NCI-H146 treated with DMSO at 0.1 percent for 48 hours (cell line): ENCODE results near the gene PACSIN3.
A peak's percentile ranks its signal among the peaks of the same experiment; 100 is the strongest.

Experiments used
- DNase-seq: peaks from one replicate; lab custom pipeline; 2025; ENCODE audit not compliant: unreplicated experiment; lab: John Stamatoyannopoulos, UW

PACSIN3 gene

GRCh38 chr11:47154616-47155570, 31.3 kb downstream of the PACSIN3 start:
- no peak for DNase-seq

DNA sequence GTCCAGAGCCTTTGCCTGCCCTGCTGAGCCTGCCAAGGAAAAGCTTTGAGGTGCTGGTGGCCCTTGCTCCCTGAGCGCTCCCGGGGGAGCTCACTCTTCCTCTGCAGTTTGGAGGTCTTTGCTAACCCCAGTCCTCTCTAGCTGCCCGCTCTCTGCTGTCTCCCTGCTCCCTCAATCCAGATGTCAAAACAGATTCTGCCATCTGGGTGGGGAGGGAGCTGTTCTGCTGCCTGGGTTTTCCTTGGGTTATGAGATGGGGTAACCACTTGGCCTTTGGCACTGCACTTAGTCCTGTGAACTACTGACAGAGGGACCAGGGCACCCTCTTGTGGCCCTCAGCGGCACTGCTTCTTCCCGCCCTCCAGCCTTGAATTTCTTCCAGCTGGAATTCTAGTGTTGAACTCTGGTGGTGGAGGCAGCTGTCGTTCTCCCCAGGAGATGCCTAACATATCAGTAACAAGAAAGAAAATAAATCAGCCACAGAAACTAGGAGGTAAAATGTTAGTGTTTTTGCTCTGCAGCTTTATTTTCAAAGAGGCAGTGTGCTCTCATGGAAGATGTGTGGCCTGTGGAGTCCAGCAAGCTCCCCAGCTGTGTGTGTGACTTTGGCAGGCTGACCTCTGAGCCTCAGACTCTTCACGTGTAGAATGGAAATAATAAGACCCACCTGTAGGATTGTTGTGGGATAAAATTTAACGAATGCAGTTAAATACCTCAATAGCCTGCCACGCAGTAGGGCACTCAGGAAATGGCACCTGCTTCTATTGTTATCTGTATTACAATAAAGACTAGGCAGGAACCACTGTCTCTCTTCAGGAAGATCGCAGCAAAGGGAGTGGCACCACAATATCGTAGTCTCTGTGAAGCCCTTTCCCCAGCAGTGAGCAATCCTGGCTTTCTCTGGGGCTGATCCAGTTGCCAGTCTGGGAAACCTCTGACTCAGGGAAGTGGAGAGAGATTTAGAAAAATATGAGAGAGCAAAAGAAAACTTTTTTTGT, 33.0 kb downstream of the PACSIN3 start:
- DNase-seq: peak; percentile 88

GRCh38 chr11:47152126-47152952, 33.9 kb downstream of the PACSIN3 start:
- DNase-seq: no peak

DNA sequence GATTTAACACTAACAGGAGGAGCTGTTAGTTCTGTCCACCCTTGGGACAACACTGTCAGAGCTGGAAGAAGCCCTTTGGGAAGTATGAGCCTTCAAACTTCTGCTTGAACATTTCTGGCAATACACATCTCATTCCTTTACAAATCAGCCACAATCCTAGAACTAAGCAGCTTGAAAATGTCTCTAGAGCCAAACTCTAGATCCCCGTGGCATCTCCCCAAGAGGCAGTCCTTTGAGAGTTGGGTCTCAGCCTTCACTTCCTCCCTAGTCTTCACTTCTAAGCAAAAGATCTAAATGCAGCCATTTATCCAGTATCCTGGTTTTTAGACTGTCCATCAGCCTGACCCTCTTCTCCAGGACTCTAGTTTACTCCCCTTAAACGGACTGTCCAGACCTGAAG, 36.5 kb downstream of the PACSIN3 start:
- no peak for DNase-seq

DNA sequence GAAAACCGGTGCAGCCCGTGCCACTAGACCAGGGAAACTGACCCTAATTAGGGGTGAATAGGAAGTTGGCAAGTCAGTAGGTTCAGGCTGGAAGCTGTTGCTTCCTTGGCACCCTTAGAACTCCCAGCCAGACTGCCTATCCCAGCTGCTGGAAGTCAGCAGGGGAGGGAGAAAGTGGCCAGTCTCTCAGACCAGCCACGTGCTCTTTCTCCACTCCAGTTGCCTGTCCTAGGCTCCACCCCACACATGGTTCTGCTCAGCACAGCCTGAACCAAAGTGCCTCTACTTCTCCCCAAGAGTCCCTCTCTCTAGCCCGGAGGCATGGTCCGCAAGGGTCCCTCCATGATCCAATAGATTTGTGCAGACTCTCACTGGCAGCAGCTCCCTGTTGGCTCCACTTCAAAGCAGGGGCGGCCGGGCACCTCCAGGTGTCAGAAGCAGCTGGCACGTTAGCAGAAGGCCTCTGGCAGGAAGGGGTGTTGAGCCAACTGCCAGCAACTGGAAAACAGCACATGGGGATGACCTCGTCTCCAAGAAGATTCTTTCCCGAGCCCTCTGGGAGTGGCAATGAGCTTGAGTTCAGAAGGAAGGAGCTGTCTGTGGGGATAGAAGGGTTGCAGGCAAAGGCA, 37.2 kb downstream of the PACSIN3 start:
- no peak for DNase-seq

DNA sequence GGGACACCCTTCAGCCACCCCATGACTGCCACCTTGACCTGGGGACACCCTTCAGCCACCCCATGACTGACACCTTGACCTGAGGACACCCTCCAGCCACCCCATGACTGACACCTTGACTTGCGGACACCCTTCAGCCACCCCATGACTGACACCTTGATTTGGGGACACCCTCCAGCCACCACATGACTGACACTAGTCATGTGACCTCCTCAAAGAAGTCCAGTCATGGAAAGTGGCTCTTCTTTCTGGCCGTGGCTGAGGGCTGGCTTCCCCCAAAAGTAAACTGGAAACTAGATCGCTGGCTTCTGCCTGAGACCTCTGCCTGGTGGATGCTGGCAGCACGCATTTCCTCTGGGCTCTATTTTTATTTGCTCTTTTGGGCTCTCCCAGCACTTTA, 38.0 kb downstream of the PACSIN3 start:
- DNase-seq: no peak

- no peak for DNase-seq
These were observed 38.6 kb downstream of the PACSIN3 start for GRCh38 chr11:47147681-47148080.

DNA sequence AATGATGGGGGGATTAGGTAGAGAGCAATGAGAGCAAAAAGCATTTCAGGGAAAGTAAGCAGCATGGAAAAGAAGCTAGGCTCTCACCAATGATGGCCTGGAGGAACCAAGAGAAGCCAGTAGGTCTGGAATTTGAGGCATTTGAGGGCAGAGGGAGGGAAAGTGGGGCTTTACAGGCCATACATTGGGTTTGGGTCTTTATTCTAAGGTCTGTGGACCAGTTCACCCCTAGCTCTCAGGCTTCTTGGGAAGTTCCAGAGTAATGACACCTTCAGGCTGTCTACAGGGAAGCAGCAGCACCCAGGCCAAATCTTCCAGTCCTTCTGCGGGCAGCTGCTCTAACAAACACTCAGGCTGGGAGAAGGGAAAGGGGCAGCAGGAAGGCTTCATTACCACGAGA, 39.0 kb downstream of the PACSIN3 start:
- no peak for DNase-seq

DNA sequence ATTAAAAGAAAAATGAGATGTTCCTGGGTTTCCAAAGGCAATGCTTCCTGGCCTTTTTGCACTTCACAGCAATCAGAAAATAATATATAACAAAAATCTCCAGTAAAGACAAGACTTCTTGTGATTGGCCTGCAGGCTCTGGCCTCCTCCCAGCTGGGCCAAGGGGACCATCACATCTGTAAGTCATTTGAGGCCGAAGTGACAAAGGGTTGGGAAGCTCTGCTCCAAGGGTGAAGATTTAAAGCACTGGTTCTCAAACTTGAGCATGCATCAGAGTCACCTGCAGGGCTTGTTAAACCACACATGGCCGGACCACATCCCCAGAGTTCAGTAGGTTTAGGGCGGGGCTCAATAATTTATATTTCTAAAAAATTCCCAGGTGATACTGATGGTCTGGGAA, 41.7 kb downstream of the PACSIN3 start:
- DNase-seq: no peak

DNA sequence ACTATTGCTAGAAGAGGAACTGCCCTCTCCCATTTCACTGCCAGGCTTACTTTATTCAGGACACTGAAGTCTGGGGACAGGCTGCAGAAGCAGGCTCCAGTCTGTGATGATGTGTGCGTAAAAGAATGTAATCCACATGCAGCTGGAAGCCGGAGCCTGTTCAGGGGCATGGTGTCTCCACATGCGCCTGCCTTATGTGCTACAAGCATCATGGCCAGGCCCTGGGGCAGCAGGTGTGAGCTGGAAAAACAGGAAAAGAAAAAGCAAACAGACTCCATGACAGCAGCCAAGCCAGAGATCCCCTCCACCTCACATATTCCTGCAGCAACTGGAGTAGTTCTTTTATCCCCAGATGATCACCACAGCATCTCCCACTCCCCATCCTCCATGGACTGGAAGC, 42.9 kb downstream of the PACSIN3 start:
- peak; percentile 65 for DNase-seq

GRCh38 chr11:47139878-47140277, 46.4 kb downstream of the PACSIN3 start:
- DNase-seq: no peak

DNA sequence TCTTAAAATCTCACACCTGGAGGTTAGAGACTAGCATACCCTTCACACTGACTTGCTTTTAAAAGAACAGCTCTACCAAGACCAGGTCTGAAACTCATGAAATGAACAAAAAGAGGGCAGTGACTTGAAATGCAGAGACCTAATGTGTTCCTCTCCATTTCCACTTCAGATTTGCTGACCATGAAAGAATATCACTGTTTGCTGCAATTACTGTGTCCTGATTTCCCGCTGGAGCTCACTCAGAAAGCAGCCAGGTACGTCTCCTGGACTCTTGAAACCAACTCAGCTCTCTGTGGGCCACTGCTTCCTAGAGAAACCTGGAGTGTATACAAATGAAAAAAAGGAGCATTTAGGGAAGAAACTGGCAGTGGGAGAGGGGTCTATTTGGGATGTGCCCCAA, 48.8 kb downstream of the PACSIN3 start:
- DNase-seq: no peak

DNA sequence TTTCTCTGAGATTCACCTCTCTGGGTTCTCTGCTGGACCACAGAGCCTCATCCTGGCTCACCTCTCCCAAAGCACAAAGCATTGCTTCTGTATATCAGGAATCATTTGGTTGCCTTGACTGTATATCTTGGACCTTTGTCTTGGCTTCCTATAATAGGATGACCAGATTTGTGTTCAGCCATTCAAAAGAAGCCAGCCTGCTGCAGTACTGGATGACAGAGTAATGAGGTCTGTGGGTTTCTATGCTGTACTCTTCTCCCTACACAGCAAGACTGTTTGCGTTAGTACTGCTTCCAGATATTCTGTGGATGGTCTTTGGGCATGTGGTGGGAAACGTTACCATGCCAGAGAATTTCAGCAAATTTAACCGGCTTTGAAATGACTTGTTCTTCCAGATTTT, 49.3 kb downstream of the PACSIN3 start:
- no peak for DNase-seq

GRCh38 chr11:47136327-47136726, 49.9 kb downstream of the PACSIN3 start:
- DNase-seq: no peak

DNA sequence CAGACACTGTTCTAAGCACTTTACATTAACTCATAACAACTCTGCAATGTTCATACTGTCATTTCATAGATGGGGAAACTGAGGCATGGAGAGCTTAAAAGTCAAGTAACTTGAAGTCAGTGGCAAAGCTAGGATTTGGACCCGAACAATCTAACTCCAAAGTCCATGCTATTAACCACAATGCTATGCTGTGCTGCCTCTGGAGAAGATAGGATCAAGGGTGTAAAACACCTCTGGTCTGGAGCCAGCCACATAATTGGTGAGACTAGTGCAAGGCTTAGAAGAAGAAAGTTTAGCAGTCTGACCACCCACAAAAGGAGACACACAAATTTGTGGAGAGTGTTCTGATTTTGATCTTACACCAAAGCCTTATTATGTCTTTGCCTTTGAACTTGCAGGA, 53.3 kb downstream of the PACSIN3 start:
- DNase-seq: no peak

DNA sequence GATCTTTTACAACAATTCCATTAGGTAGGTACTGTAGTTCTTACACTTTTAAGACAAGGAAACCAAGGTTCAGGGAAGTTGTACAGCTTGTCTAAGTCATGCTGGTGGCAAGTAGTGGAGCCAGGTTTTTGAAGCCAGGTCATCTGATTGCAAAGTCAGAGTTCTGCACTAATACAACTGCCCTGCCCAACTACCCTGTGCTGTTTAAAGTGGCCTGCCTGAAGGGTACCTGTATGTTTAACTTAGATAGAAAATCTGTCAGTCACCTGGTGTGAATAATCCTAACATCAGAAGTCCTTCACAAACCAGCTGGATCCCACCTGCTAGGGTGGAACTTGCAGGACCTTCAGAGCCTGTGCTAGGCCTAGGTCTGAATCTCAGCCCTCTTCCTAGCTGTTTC, 53.7 kb downstream of the PACSIN3 start:
- no peak for DNase-seq

DNA sequence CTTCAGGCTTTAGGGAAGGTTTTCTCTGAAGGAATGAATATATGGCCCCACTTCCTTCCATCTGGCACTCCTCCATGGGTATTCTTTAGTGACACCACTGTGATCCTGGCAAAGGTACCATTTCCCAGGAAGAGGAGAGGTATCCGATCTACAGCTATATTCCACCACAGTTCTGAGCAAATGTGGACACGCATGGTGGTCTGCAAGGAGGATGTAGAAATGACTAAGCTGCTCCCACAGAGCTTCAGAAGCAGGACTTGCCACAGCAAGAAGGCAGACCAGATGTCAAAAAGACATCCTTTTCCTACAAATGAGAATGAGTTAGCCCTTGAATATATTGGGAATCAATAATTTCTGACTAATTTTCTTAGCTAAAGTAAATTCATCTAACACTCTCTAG, 55.1 kb downstream of the PACSIN3 start:
- DNase-seq: no peak

DNA sequence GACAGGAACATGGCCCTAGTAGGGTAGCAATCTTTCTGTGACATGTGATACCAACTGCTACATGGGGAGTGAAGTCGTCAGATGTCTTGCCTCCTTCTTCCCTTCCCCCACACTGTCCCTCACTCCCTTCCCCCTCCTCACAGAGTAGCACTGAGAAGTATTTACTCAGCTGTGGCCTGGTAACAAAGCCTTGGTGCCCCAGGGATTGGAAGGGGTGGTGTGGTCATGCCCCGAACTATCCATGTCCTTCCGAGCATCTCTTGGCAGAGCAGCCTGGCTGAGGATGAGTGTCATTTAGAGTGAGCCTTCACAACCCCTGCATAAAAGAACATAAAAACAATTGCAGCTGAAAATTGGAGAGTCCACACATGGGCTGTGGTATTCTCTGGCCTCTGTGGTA, 55.7 kb downstream of the PACSIN3 start:
- peak; percentile 95 for DNase-seq
